NCI-H1092 treated with DMSO at 0.1 percent for 48 hours (cell line): ENCODE results near the gene PTPRN2.
"Not testable (repeated sequence)": the region's sequence is repeated elsewhere in the genome, so short reads cannot be mapped to it uniquely, and the experiment has no call there.

Source experiments
- DNase-seq: peaks from one replicate; lab custom pipeline; 2025; lab: John Stamatoyannopoulos, UW

The PTPRN2 gene

DNA sequence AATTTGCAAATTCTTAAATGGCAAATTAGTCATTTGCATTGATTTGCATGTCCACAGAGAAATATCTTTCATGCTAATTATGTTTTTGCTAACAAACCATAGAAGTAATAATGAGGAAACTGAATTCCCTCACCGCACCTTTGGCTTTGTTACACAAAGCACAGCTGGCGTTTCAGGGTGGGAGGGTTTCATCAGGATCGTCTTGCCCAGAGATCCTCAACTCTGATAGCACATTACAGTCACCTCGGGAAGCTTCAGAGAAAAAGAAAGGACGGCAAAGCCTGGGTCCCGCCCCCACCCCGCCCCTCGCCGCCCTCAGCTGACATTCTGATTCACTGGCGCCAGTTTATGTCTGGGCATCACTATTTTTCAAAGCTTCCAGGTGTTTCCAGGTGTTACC lies 119.4 kb downstream of the PTPRN2 start:
- no peak for DNase-seq

DNA sequence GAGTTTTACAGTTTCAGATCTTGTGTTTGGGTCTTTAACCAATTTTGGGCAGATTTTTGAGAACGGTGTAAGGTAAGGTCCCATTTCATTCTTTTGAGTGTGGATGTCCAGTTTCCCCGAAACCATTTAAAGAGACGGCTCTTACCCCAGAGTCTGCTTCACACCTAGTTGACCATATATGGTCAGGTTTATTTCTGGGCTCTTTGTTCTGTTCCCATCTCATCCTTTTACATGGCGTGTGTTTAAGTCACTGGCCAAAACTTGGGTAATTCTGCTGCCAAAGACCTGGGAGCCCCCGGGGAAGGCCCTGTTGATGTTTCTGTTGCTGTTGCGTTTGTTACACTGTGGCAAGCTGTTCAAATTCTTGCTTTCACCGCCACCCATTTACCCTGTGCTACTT lies 120.1 kb downstream of the PTPRN2 start:
- no peak for DNase-seq

DNA sequence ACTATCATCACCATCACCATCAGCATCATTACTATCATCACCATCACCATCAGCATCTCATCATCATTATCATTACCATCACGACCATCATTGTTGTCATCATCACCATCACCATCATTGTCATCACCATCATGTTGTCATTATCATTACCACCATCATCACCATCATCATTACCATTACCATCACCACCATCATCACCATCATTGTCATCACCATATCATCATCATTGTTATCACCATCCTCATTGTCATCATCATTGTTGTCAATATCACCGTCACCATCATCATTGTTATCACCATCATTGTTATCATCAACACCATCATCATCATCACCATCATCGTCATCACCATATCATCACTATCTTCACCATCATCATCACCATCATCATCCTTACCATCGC lies 124.3 kb downstream of the PTPRN2 start:
- no peak for DNase-seq

DNA sequence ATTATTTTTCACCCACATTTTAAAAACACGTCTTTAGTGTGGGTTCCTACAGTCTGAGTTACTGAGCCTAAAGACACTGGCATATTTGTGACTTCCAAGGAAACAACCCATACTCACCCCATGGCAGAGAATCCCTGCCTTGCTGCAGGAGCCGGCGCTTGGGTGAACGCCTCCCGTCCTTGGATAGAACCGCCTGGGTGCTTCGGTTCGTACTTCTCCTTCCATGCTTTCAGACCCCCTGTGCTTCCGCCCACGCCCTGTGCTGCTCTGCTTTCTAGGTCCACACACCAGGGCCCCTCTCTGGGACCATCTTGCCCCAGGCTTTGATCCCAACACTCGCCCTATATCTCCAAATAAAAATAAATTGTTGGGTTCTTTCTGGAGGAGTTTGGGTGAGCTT lies 125.8 kb downstream of the PTPRN2 start:
- DNase-seq, result no peak

DNA sequence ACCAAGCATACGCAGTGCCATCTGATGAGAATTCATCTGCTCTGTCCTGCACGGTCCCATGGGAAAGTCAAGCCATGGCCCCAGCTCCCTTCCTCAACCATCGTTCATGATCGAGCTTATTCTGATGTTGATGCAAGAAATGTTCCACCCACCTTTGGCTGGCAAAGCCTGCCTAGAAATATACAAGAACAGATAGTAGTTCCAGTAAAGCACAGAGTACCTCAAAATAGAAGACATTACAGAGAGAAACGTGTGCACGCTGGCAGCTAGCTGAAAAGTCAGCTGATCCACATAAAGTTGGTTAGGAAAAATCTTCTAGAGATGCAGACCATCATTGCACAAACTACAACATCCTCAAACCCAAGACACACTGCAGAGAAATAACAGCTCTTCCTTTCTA lies 127.0 kb downstream of the PTPRN2 start:
- no peak for DNase-seq

DNA sequence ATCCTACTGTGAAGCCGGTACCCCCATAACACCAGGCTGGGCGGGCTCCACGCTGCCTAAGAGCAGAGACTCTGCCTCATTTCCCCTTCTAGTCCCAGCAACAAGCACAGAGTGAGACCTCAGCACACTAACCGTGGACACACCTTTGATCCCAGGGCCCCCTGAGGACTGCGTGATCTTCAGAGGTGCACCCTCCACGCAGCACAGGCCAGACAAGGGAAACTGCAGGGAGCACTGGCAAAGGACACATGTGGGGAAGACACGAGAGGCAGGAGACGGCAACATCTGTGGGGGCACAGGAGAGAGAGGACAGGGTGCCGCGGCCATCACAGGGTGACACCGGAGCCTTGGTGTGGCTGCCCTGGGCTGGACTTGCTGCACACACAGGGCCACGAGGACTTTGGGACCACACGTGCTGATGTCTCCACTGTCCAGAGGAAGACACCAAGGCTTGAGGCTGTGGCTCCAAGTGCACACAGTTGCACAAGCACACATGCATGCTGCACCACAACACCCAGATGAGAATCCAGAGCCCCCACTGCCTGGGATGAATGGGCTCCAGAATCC lies 128.8 kb downstream of the PTPRN2 start:
- no peak for DNase-seq

DNA sequence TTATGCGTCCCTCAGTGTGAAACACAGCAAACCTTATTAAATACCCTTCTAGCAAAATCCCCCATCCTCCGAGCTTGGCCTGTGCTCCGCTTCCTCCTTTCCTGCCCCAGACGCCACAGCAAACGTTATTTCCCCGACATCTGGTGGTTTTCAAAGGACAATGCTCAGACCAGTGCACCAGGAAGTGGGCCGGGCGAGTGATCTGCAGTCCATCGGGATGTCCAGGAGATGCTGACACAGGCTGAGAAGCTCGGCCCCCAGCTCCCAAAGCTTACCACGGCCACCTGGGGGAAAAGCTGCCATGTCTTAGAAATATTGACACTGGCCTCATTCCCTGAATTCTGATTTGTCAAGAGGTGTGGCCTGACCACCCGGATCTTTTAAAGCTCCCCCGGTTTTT lies 129.5 kb downstream of the PTPRN2 start:
- DNase-seq, result no peak

DNA sequence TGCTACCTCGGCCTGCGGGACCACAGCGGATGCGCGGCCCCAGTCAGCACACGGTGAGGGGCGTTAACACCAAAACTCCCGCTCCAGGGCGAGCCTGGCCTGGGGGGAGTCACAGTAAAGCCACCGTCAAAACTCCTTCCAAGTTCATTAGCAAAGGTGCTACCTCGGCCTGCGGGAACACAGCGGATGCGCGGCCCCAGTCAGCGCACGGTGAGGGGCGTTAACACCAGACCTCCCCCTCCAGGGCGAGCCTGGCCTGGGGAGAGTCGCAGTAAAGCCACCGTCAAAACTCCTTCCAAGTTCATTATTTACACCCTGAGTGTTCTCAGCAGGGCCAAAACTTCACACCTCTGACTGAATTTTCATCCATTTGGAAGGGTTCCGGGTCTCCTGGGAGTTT lies 130.0 kb downstream of the PTPRN2 start:
- DNase-seq, result not testable (repeated sequence)

DNA sequence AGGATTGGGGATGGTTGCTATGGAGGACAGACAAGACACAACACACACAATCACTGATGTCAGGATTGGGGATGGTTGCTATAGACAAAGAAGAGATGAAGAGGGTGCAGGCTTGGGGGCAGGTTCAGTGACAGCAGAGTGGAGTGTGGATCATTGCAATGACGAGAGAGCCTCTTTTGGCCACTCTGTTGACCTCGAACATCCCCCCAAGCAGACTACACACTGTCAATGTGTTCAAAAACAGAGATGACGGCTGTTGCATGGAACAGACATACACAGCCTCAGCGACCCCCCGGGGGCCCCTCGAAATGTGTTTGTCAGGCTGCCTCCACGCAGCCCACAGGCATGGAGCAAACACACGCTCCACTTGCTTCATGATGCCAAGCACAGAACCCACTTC lies 133.0 kb downstream of the PTPRN2 start:
- no peak for DNase-seq

DNA sequence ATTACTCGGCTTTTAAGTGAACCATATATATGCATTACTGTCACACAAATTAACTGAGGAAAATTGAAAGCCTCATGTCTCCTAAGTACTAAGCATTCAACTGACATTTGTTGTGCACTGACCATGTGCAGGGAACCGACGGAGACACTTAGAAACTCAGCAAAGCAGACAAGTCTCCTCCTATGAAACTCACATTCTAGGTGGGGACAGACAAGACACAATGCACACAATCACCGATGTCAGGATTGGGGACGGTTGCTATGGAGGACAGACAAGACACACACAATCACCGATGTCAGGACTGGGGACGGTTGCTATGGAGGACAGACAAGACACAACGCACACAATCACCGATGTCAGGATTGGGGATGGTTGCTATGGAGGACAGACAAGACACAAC lies 134.0 kb downstream of the PTPRN2 start:
- no peak for DNase-seq

DNA sequence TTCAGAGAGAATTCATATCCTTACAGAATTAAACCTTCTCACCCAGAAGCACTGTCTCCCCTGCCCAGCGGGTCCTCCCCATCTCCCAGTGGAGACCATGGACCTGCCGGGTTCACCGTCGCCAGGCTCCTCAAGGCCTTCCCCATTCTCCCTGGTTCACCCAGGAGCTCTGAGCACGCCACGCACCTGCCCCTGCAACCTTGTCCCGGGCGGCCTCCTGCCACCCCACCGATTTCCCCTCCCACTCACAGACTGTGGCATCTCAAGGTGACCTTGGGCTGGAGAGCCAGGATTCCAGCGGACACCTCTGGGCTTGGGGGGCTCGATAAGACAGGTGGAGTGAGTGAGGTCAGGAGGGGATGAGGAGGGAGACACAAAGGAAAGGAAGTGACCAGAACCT lies 135.3 kb downstream of the PTPRN2 start:
- DNase-seq, result no peak

DNA sequence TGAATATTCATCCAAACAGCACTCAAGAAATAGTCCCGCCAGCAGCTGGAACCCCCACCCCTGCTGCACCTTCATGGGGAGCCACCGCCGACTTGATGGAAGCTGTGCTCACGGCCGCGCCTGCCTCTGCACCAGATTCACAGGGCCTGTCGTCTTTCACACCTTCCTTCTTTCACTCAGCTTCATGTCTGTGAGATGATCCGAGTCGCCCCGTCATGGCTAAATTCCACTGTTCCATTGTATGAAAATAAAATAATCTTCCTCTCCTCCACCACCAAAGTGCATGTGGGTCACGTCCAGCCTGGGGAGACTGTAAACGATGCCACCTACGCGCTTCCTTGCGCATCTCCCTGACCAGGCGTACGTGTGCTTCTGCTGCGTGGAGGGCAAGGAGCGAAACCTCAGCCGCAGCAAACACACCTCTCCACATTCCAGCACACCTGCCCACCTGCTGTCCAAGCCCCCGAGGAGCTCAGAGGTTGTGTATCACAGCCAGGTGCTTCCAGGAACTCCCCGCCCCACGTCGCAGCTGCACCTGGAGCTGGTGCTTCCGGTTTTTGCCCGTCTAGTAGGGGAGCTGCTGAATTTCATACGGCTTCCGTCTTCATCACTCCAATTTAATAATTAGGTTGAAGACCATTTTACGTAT lies 137.0 kb downstream of the PTPRN2 start:
- no peak for DNase-seq

DNA sequence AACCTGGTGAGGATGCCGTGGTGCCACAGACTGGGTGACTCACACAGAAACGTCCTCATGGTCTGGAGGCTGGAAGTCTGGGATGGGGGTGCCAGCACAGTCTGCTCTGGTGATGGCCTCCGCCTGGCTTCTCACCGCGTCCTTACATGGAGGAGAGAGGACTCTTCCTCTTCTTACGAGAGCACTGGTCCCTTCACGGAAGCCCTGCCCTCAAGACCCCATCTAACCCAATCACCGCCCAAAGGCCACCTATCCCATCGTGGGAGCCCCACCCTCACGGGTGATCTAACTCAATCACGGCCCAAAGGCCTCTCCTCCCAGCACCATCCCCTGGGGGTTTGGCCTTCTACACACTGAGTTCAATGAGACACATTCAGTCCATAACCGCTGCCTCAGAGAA lies 137.7 kb downstream of the PTPRN2 start:
- DNase-seq, result no peak

DNA sequence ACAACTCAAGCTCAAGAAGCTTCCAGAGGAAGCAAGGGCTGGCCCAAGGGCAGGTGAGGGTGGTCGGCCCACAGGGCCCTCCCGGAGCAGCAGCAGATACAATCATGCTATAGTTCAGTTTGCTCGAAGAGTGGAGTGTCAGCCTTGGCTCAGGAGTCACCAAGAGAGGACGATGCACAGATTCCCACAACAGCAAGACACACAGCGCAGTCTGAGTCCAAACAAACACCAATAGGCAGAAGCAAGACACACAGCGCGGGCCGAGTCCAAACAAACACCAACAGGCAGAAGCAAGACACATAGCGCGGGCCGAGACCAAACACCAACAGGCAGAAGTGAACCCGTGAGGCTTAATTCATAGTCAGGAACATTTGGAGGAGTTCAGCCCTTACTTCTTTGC lies 138.4 kb downstream of the PTPRN2 start:
- DNase-seq, result no peak

DNA sequence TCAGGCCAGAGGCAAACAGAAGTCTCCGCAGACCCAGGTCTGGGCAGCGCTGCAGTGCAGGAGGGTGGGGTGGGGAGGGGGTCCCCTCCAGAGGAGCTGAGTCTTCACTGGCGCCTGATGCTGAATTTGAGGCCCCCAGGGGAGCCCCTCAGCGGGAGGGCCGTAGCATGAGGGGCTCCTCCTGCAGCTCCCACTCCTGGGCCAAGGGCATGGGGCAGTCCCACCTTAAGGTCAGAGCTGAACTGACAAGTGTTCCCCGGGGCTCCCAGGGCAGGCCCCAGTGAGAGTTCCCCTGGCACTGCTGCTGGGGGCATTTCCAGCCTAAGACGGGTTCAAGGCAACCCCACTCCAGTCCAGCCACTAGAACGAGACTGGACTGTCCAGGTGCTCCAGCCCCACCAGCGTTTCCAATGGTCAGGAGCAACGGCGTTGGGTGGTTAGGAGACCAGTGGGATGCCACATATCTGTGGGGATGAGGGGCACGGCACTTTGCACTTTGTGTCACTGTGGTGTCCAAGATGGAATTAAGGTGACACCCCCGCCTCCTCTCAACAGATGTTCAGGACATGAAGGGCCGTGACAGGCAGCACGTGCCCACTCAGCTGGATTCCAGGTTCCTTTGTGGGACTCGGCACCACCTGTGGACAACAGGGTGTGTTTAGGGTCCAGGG lies 139.1 kb downstream of the PTPRN2 start:
- no peak for DNase-seq

DNA sequence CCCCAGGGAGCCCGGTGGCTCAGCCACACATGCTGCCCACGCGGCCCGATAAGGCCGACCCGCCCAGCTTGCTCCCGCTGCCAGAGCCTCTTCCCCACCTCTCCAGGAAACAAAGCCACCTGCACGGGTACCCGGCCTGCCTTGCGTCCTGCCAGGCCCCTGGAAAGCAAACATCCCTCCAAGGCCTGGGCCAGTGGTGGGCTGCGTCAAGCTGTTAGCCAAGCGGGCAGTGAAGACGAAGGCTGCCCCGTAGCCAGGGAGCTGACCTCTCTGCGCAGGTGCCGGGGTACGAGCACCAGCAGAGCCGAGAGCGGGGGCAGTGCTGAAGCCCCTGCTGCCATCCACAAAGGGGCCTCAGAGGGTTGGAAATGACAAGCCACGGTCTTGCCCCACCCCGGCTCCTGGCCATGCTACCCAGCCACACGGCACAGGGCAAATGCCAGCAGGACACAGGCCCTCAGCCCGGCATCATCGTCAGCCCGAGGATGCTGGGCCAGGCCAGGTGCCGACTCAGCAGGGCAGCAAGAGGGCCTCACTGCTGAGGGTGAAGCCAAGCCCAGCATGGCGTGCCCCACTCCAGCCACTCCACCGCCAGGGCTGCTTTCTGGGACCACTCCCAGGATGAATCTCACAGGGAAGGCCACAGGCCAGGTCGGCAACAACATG lies 140.0 kb downstream of the PTPRN2 start:
- peak; percentile 79 for DNase-seq

DNA sequence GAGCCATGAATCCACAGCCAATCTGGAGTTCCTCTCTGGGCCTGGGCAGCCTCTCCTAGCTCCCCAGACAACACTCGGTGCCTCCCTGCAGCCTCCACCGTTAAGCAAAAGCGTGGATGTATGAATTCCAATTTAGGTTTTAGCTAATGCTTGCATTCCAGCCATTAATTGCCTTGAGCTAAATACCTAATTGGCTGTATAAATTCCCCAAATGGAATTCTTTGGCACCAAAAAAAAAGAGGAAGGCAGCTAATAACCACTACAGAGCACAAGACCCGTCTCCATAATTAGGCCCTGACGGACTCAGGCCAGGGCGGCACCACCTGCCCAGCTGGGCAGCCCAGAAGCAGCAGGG lies 140.5 kb downstream of the PTPRN2 start:
- no peak for DNase-seq

DNA sequence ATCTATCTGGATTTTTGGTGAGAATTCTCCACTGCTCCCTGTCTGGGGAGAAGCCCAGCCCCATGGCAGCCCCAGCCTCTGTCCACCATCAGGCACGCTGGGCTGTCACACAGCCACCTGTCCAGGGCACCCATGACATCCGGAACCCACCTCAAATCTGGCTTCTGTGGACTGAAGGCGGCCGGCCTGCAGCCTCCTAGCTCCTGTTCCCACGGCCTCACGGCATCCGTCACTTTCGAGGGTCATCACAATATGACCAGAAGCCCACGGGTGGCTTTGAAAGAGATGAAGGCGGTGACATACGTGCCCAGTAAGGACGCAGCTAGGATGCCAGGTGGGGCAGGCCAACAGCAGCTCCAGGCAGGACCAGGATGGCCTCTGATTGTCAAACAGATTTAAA lies 140.9 kb downstream of the PTPRN2 start:
- no peak for DNase-seq

DNA sequence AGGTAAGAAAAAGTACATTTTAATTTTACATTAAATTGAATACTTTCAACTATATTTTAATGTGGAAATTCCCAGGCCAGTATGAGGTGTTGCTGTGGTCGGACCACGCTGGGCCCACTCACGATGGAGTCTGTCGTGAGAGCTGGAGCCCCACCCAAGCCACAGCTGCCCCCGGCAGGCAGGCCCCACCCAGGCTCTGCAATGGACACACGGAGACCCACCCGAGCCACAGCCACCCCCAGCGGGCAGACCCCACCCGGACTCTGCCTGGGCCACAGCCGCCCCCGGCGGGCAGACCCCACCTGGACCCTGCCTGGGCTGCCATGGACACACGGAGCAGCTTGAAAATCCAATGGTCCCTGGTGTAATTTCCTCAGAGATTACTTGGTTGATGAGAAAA lies 141.3 kb downstream of the PTPRN2 start:
- no peak for DNase-seq

DNA sequence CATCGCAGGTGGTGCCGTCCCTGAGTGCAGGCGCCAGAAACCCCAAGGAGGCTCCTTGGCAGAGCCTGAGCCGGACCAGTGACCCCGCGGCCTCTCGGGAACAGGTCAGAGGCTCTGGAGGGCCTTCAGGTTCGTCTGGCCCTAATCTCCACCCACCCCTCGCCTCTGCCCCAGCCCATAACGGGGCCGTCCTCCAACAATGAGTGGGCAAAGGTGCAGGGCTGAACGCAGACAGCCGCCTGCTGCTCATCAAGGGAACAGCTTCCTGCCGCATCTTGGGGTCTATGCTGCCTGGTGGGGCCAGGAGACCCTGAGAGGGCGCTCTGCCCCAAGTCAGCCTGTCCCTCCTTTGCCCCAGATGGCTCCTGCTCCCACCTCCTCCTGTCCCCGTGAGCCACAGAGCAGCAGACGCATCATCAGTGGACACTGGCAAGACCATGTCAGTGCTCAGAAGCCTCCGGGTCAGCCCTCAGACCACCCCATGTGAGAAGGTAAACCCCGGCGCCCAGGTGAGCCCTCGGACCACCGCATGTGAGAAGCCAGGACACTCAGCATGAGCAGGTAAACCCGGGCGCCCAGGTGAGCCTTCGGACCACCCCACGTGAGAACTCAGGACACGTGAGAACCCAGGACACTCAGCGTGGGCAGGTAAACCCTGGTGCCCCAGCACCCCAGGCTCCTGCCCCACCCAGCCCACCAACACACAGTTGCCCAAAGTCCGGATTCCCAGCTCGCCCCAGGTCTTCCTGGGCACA lies 142.0 kb downstream of the PTPRN2 start:
- DNase-seq, result no peak

DNA sequence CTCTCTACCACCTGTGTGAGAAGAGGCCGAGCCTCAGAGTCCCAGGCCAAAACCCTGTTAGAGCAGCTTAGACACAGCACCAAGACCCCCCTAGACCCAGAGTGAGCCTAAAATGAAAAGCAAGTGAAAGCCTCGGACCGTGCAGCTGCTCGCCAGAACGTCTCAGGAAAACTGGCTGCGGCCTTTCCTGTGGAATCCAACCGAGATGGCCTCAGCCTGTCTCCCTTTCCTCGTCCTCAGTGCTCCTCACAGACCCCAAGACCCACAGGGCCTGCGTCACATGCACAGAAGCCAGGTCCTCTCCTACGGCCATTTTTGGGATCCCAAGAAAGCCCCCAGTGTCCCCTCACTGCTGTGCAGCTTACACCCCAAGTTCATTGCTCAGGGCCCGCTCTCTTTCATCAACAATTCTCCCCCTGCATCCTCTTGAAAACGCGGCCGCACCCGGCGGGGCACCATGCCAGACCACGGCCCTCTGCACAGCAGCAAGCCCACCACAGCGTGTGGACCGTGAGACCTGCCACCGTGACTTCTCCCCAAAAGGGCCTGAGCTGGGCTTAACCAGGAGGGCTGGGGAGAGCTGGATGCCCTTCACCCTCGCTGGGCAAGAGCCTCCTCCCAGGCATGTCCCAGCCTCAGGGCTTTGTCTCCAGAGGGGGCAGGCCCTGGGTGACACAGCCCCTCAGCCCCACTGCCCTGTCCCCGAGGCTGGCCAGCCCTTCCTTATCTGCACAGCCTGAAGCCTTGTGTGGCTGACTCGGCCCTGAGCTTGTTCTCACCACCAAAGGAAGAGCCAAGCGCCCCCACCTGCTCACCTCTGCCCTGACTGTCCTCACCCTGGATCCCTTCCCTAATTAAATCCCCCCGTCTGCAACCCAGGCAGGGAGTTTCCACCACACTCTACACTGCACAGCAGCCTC lies 142.9 kb downstream of the PTPRN2 start:
- peak; percentile 21 for DNase-seq
